GM10248 (cell line): ENCODE data around the gene KRIT1.
A peak's percentile ranks its signal among the peaks of the same experiment; 100 is the strongest.

Source experiments
- CTCF ChIA-PET: fragments of 300-600 bp; sonication (Branson Sonifier 250); formaldehyde crosslinking; extraction: SDS; loops from one replicate; lab custom pipeline; 2021; ENCODE audit warnings: antibody characterized with exemption; lab: Yijun Ruan, JAX
- POLR2A ChIA-PET: fragments of 350-650 bp; sonication (Branson Sonifier 250); formaldehyde crosslinking; extraction: SDS; loops from one replicate; lab custom pipeline; 2020; ENCODE audit warnings: antibody characterized with exemption; lab: Yijun Ruan, JAX
- DNase-seq: peaks from one replicate; pipeline ENCODE4 v3.0.0; 2012; ENCODE audit errors: extremely low spot score
- CTCF ChIP-seq: IDR thresholded peaks from 2 replicates; pipeline ENCODE4 v1.5.1; 2012; ENCODE audit warnings: mild to moderate bottlenecking, low read depth; ENCODE audit errors: extremely low read depth, missing control alignments, control extremely low read depth

The KRIT1 gene

DNA sequence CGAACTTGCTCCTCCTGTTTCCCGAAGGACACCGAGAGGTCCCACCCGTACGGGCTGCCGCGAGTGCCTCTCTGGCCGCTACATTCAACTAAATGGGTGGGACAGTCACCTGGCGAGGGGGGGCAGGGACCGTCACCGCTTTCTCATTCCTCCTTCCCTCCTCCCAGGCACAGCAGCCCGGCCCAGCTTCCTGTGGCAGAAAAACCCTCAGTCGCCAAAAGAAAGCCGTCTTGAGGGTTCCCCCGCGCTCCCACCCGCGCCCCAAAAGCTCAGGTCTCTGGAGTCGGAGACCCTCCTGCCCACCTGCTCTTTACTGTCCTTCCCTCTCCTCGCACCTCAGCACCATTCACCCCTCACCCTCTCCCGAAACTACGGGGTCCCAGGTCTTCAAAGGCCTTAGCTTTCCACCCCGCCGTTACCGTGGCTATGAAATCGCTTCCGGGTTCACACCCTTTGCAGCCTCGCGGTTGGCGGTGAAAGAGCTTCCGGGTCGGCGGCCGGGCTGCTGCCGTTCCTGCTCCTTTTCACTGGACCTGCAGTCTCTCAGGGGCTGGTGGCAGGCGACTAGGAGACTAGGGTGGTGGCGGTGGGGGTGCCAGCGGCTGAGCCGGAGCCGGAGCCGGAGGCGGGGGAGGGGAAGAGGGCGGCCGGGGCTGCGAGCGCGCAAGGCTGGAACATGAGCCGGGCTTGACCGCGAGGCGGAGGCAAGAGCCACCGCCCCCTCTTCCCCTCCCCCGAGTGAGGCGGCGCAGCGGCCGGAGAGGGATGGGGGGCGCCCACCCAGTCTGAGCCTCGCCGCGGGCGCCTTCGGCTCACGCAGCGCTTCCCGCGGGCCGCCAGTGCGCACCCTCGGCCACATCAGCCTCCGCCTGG, at the start of gene KRIT1, which contains the start of gene ANKIB1:
KRIT1 (minus strand) TSS at position 428 of the 873 bp plus-strand sequence. CDS start 3,779 bp downstream, outside the sequence.
ANKIB1 (plus strand) TSS at position 488 of the 873 bp plus-strand sequence. CDS start 49,005 bp downstream, outside the sequence.
- ChIA-PET CTCF (interaction anchor here (0.8 to 3.0 kb wide), 11 partner anchors 8 to 201 kb away, joined by 3 to 13 read pairs (median 5); partner anchors contain the start of gene GATAD1), POLR2A (interaction anchor here (0.6 to 2.4 kb wide), 3 partner anchors 134 to 282 kb away, joined by 3 to 9 read pairs (median 5); partner anchors contain the start of genes GATAD1, PEX1 and RBM48)
- peak; percentile 89 for DNase-seq
- peak; percentile 20 for TF ChIP-seq CTCF

- ChIA-PET POLR2A (no interaction called here), CTCF (interaction anchor here (1.1 to 2.0 kb wide), 4 partner anchors 10 to 81 kb away, joined by 3 to 9 read pairs (median 4); no protein-coding TSS in a partner anchor)
- no peak for TF ChIP-seq CTCF
- DNase-seq: no peak
Measured at GRCh38 chr7:92295391-92295790, 49.7 kb upstream of the KRIT1 start.

DNA sequence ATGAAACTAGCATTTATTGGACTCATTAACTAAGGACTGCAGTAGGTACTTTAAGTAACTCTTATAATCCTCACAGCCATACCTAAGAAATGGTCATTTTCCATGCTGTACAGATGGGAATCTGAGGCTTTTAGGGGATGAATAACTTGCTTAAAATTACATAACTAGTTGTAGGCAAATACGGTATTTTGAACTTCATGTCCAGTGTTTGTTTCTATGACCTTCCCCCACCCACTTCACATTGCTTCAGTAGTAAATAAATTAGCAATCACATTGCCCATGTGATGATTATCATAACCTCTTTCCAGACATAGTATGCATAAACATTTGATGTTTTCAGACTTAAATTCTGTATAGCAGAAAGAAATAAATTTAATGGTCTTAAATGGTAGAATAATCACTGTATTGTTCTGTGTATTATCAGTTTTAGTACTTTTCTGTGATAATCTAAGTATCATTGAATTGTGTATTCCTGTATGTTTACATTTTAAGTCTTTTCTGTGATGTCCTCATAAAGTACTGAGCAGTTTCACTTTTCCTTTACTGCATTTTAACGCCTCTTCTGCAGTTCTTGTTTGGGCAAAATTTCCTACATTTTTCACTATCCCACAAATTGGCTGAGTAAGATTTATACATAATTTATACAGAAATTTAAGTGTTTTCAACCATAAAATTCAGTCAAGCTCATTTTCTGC, 48.3 kb upstream of the KRIT1 start:
- TF ChIP-seq CTCF: no peak
- CTCF ChIA-PET: interaction anchor here (1.8 kb wide), 1 partner anchor 8 kb away, joined by 6 read pairs; no protein-coding TSS in a partner anchor
- POLR2A ChIA-PET: no interaction called here
- DNase-seq: no peak

GRCh38 chr7:92292981-92293380, 47.3 kb upstream of the KRIT1 start:
- CTCF ChIA-PET: interaction anchor here (0.9 to 2.3 kb wide), 7 partner anchors 9 to 131 kb away, joined by 3 to 10 read pairs (median 5); partner anchors contain the start of genes ANKIB1 and KRIT1
- no peak for TF ChIP-seq CTCF
- POLR2A ChIA-PET: no interaction called here
- DNase-seq: no peak

GRCh38 chr7:92289321-92289720, 43.6 kb upstream of the KRIT1 start:
- no peak for DNase-seq
- CTCF ChIA-PET: interaction anchor here (0.7 to 1.6 kb wide), 7 partner anchors 10 to 158 kb away, joined by 3 to 5 read pairs (median 3); partner anchors contain the start of gene GATAD1
- no peak for TF ChIP-seq CTCF
- POLR2A ChIA-PET: no interaction called here

GRCh38 chr7:92282930-92283329, 37.2 kb upstream of the KRIT1 start:
- TF ChIP-seq CTCF: no peak
- POLR2A ChIA-PET: no interaction called here
- CTCF ChIA-PET: interaction anchor here (1.1 kb wide), 1 partner anchor 9 kb away, joined by 5 read pairs; no protein-coding TSS in a partner anchor
- no peak for DNase-seq
